GM21723 (cell line): ENCODE data around the gene NCKAP5.

Experiments used
- ATAC-seq: cut with Tn5 transposase; IDR thresholded peaks from one replicate; pipeline ENCODE4 v1.9.1; 2021; ENCODE audit warnings: mild to moderate bottlenecking, moderate library complexity; ENCODE audit not compliant: unreplicated experiment

The NCKAP5 gene

GRCh38 chr2:133345638-133346037 lies 222.6 kb downstream of the NCKAP5 start:
- no peak for ATAC-seq

- ATAC-seq = no peak
Measured at GRCh38 chr2:133344849-133345248, 223.4 kb downstream of the NCKAP5 start.

- no peak for ATAC-seq
Measured at GRCh38 chr2:133343018-133343352, 225.3 kb downstream of the NCKAP5 start.

- ATAC-seq = no peak
Measured at GRCh38 chr2:133342286-133343017, 225.8 kb downstream of the NCKAP5 start.

GRCh38 chr2:133341575-133341974 lies 226.7 kb downstream of the NCKAP5 start:
- no peak for ATAC-seq

GRCh38 chr2:133338224-133338623 lies 230.0 kb downstream of the NCKAP5 start:
- no peak for ATAC-seq

GRCh38 chr2:133334923-133335322 lies 233.3 kb downstream of the NCKAP5 start:
- no peak for ATAC-seq

GRCh38 chr2:133333181-133333580 lies 235.1 kb downstream of the NCKAP5 start:
- no peak for ATAC-seq

- ATAC-seq = no peak
Measured at GRCh38 chr2:133331436-133331835, 236.8 kb downstream of the NCKAP5 start.

GRCh38 chr2:133326652-133327397 lies 241.4 kb downstream of the NCKAP5 start:
- no peak for ATAC-seq

- no peak for ATAC-seq
Measured at GRCh38 chr2:133324150-133324561, 244.1 kb downstream of the NCKAP5 start.

- no peak for ATAC-seq
Measured at GRCh38 chr2:133322909-133323308, 245.4 kb downstream of the NCKAP5 start.

GRCh38 chr2:133317178-133317577 lies 251.1 kb downstream of the NCKAP5 start:
- no peak for ATAC-seq

- ATAC-seq = no peak
Measured at GRCh38 chr2:133316557-133316956, 251.7 kb downstream of the NCKAP5 start.

GRCh38 chr2:133315280-133315679 lies 253.0 kb downstream of the NCKAP5 start:
- ATAC-seq = no peak

GRCh38 chr2:133314795-133315194 lies 253.5 kb downstream of the NCKAP5 start:
- no peak for ATAC-seq

- ATAC-seq = no peak
Measured at GRCh38 chr2:133312038-133312729, 256.1 kb downstream of the NCKAP5 start.

GRCh38 chr2:133306236-133306635 lies 262.0 kb downstream of the NCKAP5 start:
- no peak for ATAC-seq

GRCh38 chr2:133304344-133304743 lies 263.9 kb downstream of the NCKAP5 start:
- no peak for ATAC-seq

GRCh38 chr2:133303150-133303549 lies 265.1 kb downstream of the NCKAP5 start:
- ATAC-seq = no peak

- no peak for ATAC-seq
Measured at GRCh38 chr2:133296401-133296800, 271.9 kb downstream of the NCKAP5 start.
